IMR-90 (cell line): ENCODE measurements around the gene CDK11B.

Experiments used
- FOS ChIP-seq: fragments of 150-350 bp; IDR thresholded peaks from 2 replicates; pipeline ENCODE4 v1.6.1; 2016; ENCODE audit warnings: low read depth, low read length
- MAZ ChIP-seq: IDR thresholded peaks from 2 replicates; pipeline ENCODE4 v1.6.1; 2012; ENCODE audit warnings: low read depth, mild to moderate bottlenecking, low read length, improper control_type of control experiment, moderate library complexity, borderline replicate concordance
- MXI1 ChIP-seq: IDR thresholded peaks from 2 replicates; pipeline ENCODE4 v1.6.1; 2012; ENCODE audit warnings: low read depth, mild to moderate bottlenecking, low read length, moderate library complexity, borderline replicate concordance
- POLR2A ChIP-seq: IDR thresholded peaks from 2 replicates; pipeline ENCODE4 v1.6.1; 2012; ENCODE audit warnings: mild to moderate bottlenecking, low read depth, low read length
- RFX5 ChIP-seq: IDR thresholded peaks from 2 replicates; pipeline ENCODE4 v1.8.0; 2012; ENCODE audit warnings: low read depth, mild to moderate bottlenecking, low read length, moderate library complexity
- SMC3 ChIP-seq: fragments of 150-350 bp; IDR thresholded peaks from 2 replicates; pipeline ENCODE4 v1.6.1; 2016; ENCODE audit warnings: low read depth, mild to moderate bottlenecking, antibody characterized with exemption, low read length, moderate library complexity
- TF ChIP-seq, protein P1 (sequence below): conservative IDR thresholded peaks from 2 replicates; pipeline ENCODE4 v1.5.1; 2012; ENCODE audit warnings: mild to moderate bottlenecking, low read depth, low read length, improper control_type of control experiment

DNA sequence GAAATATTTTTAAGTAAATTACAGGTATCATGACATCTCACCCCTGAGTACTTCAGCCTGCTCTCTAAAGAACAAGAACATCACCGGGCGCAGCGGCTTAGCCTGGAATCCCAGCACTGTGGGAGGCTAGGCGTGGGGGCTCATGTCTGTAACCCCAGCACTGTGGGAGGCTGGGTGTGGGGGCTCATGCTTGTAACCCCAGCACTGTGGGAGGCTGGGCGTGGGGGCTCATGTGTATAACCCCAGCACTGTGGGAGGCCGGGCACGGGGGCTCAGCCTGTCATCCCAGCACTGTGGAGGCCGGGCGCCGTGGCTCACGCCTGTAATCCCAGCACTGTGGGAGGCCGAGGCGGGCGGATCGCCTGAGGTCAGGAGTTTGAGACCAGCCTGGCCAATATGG is 7.7 kb upstream of the CDK11B start:
- TF ChIP-seq, protein P1, sequence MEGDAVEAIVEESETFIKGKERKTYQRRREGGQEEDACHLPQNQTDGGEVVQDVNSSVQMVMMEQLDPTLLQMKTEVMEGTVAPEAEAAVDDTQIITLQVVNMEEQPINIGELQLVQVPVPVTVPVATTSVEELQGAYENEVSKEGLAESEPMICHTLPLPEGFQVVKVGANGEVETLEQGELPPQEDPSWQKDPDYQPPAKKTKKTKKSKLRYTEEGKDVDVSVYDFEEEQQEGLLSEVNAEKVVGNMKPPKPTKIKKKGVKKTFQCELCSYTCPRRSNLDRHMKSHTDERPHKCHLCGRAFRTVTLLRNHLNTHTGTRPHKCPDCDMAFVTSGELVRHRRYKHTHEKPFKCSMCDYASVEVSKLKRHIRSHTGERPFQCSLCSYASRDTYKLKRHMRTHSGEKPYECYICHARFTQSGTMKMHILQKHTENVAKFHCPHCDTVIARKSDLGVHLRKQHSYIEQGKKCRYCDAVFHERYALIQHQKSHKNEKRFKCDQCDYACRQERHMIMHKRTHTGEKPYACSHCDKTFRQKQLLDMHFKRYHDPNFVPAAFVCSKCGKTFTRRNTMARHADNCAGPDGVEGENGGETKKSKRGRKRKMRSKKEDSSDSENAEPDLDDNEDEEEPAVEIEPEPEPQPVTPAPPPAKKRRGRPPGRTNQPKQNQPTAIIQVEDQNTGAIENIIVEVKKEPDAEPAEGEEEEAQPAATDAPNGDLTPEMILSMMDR: no peak
- no peak for TF ChIP-seq POLR2A
- TF ChIP-seq MXI1: no peak
- TF ChIP-seq RFX5: no peak
- no peak for TF ChIP-seq MAZ
- no peak for TF ChIP-seq FOS
- no peak for TF ChIP-seq SMC3
